ENCODE measurements around the gene PRMT5.
A peak's percentile ranks its signal among the peaks of the same experiment; 100 is the strongest.
"Not testable (repeated sequence)": the region's sequence is repeated elsewhere in the genome, so short reads cannot be mapped to it uniquely, and the experiment has no call there.

Gene PRMT5

GRCh38 chr14:22929104-22929960 is at the start of gene PRMT5:
Gene PRMT5 (minus strand): TSS chr14:22929376. CDS start chr14:22929361, 15 bp downstream.
- peak; percentile 95 for DNase-seq (ENCODE audit: low read depth)

- DNase-seq (ENCODE audit: low read depth): no peak
Observed at GRCh38 chr14:22978487-22978837, 49.3 kb upstream of the PRMT5 start.

GRCh38 chr14:22977684-22978486 is 48.7 kb upstream of the PRMT5 start:
- no peak for DNase-seq (ENCODE audit: low read depth)

GRCh38 chr14:22977434-22977683 is 48.2 kb upstream of the PRMT5 start:
- no peak for DNase-seq (ENCODE audit: low read depth)

GRCh38 chr14:22976620-22977433 is 47.7 kb upstream of the PRMT5 start:
- DNase-seq (ENCODE audit: low read depth): no peak

GRCh38 chr14:22974530-22975313 is 45.5 kb upstream of the PRMT5 start:
- no peak for DNase-seq (ENCODE audit: low read depth)

GRCh38 chr14:22973217-22974032 is 44.2 kb upstream of the PRMT5 start:
- no peak for DNase-seq (ENCODE audit: low read depth)

- DNase-seq (ENCODE audit: low read depth): no peak
Observed at GRCh38 chr14:22972313-22972930, 43.2 kb upstream of the PRMT5 start.

GRCh38 chr14:22971152-22971551 is 42.0 kb upstream of the PRMT5 start:
- no peak for DNase-seq (ENCODE audit: low read depth)

- DNase-seq (ENCODE audit: low read depth): no peak
Observed at GRCh38 chr14:22966783-22967269, 37.6 kb upstream of the PRMT5 start.

GRCh38 chr14:22965916-22966782 is 37.0 kb upstream of the PRMT5 start:
- DNase-seq (ENCODE audit: low read depth): not testable (repeated sequence)

GRCh38 chr14:22962061-22962676 is 33.0 kb upstream of the PRMT5 start:
- DNase-seq (ENCODE audit: low read depth): no peak

- no peak for DNase-seq (ENCODE audit: low read depth)
Observed at GRCh38 chr14:22955702-22956569, 26.8 kb upstream of the PRMT5 start.

- no peak for DNase-seq (ENCODE audit: low read depth)
Observed at GRCh38 chr14:22952418-22952817, 23.2 kb upstream of the PRMT5 start.

GRCh38 chr14:22951795-22952194 is 22.6 kb upstream of the PRMT5 start:
- not testable (repeated sequence) for DNase-seq (ENCODE audit: low read depth)

- DNase-seq (ENCODE audit: low read depth): no peak
Observed at GRCh38 chr14:22945642-22946041, 16.5 kb upstream of the PRMT5 start.

GRCh38 chr14:22939684-22940083 is 10.5 kb upstream of the PRMT5 start:
- no peak for DNase-seq (ENCODE audit: low read depth)

- DNase-seq (ENCODE audit: low read depth): no peak
Observed at GRCh38 chr14:22935156-22935555, 6.0 kb upstream of the PRMT5 start.

Measured in CMK (cell line).